Lower leg skin (tissue), 3 donors: Measurements from ENCODE around the gene SSX5.

Experiments used
- CTCF ChIP-seq, 3 donors: fragments of 450-650 bp; IDR thresholded peaks; one replicate each; pipeline ENCODE4 v1.5.1; 2016; ENCODE audit warnings: antibody characterized with exemption in 3 of 3, mild to moderate bottlenecking in 3 of 3, moderate library complexity in 2 of 3
- POLR2A ChIP-seq, 2 donors: fragments of 450-650 bp; IDR thresholded peaks; one replicate each; pipeline ENCODE4 v1.6.1; 2016 to 2017; ENCODE audit warnings: antibody characterized with exemption in 2 of 2, mild to moderate bottlenecking in 1 of 2, moderate library complexity in 1 of 2

- TF ChIP-seq CTCF (IDR thresholded peaks at IDR 0.05), result no peak
- no peak for TF ChIP-seq POLR2A (IDR thresholded peaks at IDR 0.05)
These were observed 31.4 kb downstream of the SSX5 start for GRCh38 chrX:48165241-48165640.
